Measurements from ENCODE around the gene ALG8.
"Not testable (repeated sequence)": the region's sequence is repeated elsewhere in the genome, so short reads cannot be mapped to it uniquely, and the experiment has no call there.

The ALG8 gene
- 23.4 to 56.7 (median 39.2) reads per million in 17 experiments for total RNA-seq

DNA sequence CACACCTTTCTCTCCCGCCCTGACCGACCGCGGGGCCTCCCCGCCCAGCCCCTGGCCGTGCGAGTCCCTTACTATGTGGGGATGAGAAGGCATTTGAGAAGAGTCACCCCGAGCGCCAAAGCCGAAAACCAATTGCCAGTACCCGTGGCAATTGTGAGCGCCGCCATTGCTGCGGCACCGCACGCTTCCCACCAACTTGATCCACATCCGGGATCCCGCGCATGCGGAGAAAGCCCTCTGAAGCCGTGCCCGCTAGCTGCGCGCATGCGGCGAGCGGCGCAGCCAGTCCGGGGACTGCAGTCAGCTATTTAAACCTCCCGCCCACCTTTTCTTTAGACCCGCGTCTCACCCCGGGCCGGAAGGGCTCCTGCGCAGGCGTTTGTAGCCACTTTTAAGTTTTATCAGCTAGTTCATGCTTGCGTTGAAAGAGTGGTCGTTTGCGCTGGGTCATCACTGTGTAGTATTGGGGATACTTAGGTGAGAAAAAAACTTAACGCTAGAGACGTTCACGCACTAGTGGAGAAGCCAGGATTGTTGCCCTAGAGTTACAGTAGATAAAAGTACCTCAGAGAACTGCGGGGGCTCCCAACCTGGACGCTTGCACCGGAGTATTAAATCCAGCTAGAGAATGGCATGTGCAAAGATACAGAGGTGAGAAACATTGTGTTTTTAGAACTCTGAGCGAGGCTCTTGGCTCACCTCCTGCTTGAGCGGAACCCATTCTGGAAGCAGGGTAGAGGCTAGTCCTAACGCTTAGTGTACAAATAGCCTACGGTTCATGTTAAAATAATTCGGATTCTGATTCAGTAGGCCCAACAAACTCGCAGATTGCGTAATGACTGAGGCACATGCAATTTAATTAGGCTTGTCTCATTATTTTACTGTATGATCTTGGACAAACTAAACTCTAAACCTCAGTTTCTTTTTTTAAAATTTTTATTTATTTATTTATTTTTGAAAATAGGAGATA lies at the start of gene ALG8:
Gene ALG8, minus strand, starts transcription at position 205 of the 970 bp plus-strand sequence. Its CDS starts 38 bp downstream, at position 167.
- DNase-seq: peak; percentile 97 to 99 (median 99)

DNA sequence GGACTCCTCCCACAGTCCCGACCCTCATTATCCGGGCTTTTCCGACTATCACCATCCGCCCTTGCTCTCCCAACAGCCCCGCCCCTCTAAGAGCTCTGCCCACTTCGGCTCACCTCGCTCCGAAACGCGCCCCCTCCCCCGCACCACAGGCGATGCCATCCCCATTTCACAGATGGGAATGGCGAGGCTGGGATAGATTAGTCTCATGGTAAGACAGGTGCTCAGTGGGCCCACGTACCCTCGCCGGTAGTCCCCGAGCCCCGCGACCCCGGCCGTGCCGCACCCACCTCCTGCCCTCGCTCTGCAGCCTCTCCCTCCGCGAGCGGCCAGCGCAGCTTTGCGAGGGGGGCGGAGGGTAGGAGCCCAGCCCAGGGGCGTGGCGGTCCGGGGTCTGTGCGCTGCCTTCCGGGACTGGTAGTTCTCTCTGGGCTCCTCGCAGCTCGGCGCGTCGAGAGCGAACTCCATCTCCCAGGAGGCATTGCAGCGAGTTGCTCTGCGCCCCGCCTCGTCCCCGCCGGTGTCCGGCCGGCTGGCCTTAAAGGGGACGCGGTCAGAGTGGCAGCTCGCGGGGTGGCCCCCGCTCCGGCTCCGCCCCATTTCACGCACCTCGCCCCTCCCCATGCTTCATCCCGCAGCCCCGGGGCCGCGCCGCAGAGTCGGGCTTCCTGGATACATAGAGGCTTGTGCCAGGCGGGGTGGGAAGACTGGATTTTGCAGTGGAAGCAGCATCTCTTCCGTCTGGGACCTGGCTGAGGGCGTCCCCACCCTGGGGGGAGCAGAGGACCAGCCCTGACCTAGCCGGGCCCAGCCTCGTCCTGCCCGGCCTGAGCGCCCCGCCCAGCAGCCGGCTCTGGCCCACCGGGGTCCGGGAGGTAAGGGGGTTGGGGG lies 49.1 kb upstream of the ALG8 start, which contains the start of the genes KCTD21 and USP35:
Gene KCTD21, minus strand, starts transcription at position 341 of the 888 bp plus-strand sequence. CDS start 14,072 bp downstream, outside the sequence.
Gene USP35, plus strand, starts transcription at position 634 of the 888 bp plus-strand sequence. CDS start 7,327 bp downstream, outside the sequence.
- peak; percentile 97 to 99 (median 99) for DNase-seq

DNA sequence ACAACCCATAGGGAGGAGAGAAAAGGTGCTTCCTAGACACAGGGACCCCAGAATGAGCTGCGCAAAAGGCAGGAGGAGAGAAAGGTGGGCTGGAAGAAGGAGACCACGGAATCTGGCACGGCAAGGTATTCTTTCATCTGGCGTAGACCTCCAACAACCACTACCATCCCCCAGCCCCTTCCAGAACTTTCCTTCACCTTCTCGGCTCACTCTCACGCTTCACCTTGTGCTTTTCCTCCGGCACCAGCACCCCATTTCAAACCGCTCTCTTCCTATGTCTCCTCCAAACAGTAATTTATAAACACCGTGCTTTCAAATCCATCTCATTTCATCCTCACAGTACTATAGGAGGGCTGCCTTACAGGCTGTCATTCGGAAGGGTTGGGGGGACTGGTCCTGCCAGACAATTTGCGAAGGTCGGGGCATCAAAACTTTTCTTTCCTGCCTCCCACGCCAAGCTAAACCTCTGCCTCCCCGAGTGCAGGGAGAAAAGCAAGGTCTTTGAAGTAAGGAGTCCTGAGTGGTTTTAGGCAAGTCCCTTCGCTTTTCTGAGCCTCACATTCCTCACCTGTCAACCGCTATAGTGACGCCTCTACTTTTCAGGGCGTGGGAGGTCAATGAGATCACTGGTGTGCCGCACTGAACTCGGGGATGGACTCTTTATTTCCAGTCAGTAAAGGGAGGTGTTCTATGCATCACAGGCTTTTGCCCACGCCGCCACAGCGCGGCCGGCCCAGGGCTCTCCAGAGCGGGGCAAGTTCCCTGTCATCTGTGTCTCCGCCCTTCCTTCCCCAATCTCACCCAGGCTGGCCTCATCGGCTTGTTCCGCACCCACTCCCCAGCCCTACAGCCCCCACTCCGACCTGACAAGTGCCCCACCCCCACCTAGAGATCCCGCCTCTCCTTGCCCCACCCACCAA lies 48.2 kb upstream of the ALG8 start:
- peak in 3 of 4 experiments; percentile 89 to 94 (median 93) for DNase-seq

DNA sequence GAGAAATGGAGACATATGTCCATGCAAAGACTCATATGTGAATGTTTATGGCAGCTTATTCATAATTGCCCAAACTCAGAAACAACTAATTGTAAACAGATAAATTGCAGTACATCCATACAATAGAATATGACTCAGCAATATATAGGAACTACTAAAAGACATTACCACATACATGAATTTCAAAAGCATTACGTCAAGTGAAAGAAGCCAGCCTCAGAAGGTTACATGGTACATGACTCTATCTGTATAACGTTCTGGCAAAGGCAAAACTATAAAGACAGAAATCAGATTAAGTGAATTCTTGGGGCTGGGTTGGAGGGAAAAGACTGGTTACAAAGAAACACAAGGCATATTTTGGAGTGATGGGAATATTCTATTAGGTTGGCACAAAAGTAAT lies 41.8 kb upstream of the ALG8 start:
- peak in 3 of 4 experiments; percentile 38 to 71 (median 63) for DNase-seq

DNA sequence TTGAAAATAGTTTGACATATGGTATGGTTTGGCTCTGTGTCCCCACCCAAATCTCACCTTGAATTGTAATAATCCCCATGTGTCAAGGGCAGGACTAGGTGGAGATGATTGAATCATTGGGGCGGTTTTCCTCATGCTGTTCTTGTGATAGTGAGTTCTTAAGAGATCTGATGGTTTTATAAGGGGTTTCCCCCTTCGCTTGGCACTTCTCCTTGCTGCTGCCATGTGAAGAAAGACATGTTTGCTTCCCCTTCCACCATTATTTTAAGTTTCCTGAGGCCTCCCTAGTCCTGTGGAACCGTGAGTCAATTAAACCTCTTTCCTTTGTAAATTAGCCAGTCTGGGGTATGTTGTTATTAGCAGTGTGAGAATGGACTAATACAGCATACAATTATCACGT lies 41.3 kb upstream of the ALG8 start:
- DNase-seq: peak; percentile 25 to 63 (median 33)

DNA sequence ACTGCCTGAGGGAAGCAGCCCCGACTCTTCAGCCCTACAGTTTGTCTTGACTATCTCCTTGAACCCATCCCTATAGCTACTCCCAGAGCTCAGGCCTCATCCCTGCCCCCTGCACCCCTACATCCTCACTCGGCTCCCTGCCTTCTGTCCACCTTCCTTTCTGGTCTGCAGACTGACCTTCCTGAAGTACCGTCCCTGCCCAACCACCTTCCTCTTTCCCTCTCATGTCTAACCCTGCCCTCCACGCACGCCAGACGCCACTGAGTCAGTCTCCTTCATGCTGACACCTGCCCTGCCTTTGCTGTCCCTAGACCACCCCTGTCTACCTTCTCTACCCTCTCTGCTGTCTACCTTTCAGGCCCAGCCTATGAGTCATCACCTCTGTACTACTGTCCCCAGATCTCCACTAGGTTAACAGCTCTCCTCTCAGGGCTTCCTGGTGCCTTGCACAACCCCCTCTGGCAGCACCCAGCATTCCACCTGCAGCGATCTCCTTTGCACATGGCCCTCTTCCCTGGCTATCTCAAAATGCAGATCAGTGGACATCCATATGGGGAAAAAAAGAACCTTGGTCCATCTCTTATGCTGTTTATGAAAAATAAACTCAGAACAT lies 40.1 kb upstream of the ALG8 start:
- no peak for DNase-seq

DNA sequence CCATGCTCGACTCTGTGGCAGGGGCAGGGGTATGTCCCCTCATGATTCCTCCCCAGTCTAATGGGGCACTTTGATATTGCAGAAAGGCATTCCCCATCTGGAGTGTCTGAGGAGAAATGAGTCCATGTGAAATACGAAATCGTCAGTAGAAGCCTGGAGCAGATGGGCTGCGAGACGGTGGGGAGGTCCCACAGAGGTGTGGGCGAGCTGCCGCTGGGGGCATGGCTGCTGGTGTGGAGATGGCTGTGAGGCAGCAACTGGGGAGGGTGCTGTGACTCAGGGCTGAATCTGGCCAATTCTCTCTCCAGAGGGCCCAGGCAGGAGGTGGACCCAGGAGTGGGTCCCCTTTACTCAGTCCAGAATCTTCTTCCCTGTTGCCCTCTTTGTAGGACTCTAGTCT lies 37.8 kb upstream of the ALG8 start:
- DNase-seq: no peak

DNA sequence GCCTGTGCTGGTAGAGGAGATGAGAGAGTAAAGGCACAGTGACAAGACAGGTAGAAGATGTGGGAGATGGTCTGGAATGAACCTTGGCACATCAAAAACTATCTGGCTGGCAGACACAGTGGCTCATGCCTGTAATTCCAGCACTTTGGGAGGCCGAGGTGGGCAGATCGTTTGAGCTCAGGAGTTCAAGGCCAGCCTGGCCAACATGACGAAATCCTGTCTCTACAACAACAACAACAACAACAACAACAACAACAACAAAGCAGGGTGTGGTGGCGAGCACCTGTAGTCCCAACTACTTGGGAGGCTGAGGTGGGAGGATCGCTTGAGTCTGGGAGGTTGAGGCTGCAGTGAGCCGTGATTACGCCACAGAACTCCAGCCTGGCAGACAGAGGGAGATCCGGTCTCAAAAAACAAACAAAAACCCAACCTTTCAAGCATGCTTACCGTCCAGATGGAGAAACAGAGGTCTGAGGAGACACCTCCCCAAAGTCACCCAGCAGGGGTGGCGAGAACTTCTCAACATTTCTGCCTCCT lies 37.2 kb upstream of the ALG8 start:
- no peak for DNase-seq

DNA sequence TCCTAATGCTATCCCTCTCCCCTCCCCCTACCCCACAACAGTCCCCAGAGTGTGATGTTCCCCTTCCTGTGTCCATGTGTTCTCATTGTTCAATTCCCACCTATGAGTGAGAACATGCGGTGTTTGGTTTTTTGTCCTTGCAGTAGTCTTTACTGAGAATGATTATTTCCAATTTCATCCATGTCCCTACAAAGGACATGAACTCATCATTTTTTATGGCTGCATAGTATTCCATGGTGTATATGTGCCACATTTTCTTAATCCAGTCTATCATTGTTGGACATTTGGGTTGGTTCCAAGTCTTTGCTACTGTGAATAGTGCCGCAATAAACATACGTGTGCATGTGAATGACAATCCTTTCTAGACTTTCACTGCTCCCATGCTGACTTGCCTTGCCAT lies 36.4 kb upstream of the ALG8 start:
- DNase-seq: not testable (repeated sequence)

DNA sequence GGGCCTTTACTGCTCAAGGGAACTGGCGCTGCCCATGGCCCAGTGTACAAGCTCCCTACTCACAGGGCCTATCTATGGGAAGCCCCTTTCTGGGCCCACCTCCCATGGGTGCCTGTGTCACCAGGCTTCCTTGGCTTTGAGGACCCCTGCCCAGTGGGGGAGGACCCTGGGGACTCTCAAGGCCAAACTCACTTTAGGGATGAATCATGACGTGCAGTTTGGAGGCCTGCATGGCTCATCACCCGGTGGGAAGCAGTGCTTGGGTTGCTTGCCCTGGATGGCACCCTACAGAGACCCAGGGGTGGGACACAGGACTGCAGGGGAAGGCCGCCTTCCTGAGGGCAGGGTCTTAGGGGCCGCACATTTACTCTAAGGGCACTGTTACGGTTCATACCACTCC lies 32.5 kb upstream of the ALG8 start:
- DNase-seq: no peak

DNA sequence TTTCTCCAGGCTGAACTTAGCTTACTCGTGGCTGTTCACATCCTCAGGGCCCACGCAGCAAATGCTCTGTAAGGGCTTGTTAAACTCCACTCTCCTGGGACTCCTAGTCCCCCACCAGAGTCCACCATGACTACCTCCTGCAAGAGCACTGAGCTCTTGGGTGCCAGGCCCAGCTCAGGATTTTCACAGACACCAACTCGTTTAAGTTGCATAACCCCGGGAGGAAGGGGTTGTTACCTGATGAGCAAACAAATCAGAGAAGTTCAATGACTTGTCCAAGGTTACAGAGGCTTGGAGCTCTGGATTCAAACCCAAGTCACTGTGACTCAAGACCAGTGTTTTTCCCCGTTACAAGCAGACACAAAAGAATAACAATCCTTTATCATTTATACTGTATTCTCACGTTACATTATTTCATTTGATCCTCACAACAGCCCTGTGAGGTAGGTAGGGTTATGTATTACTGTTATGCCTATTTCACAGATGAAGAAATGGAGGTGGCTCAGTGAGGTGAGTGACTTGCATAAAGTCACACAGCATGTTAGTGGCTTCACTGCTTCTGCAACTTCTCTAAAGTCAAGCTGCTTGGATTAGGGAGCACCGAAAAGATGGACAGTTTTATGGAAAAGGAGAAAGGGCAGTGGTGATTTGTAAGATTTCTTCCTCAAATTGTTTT lies 31.6 kb upstream of the ALG8 start:
- no peak for DNase-seq

DNA sequence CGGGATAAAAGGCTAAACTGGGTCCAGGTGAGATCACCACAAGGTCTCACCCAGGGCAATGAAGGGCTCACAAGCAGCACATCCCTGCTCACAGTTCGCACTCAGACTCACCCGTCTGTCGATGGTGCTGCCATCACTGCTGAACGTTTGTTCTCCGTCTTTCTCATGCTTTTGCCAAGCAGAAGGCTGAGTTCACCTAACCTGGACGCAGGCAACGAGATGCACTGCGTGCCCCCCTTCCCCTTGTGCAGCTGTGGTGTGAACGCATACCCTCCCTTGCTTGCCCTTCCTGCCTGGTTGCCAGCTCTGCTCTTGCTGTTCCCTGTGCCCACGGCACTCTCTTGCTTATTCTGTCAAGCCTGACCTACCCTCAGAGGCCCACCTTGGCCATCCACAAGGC lies 31.0 kb upstream of the ALG8 start:
- DNase-seq: no peak

DNA sequence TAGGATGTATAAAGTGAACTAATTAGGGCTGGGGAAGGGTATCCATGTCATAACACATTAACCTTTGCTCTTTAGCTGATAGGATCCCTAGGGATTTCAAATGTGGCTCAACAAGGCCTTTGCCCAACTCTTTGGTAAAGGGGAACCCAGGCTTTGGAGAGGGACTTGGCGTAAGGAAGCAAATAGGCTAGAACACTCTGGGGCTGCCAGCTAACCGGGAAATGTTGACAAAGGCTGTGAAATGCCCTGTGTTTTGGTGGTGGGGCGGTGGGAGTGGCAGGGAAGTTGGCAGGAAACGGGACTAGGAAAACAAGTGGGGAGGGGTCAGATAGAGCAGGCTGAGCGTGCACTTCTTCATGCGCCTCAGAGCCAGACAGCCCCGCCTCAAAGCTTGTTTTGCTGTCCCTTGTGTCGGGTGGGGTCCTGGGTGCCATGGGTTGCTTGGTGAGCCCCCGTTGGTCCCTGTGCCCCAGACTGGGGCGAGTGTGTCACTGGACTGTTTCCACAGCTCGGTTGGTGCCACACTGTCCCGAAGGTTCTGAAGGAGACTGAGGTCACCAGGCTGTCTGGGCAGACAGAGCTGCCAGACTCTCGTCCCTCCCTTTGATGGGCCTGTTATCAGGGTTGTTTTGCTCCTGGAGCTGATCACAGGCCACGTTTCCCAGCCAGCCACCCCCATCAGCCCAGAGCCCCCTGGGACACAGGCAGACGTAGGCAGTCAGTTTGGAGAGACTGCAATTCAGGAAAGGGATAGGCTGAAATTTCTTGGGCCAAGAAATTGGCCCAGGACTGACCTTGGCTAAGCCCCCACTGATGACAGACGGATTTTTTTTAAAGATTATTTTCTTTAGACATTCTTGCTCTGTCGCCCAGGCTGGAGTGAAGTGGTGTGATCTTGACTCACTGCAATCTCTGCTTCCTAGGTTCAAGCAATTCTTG lies 29.4 kb upstream of the ALG8 start:
- DNase-seq: no peak

DNA sequence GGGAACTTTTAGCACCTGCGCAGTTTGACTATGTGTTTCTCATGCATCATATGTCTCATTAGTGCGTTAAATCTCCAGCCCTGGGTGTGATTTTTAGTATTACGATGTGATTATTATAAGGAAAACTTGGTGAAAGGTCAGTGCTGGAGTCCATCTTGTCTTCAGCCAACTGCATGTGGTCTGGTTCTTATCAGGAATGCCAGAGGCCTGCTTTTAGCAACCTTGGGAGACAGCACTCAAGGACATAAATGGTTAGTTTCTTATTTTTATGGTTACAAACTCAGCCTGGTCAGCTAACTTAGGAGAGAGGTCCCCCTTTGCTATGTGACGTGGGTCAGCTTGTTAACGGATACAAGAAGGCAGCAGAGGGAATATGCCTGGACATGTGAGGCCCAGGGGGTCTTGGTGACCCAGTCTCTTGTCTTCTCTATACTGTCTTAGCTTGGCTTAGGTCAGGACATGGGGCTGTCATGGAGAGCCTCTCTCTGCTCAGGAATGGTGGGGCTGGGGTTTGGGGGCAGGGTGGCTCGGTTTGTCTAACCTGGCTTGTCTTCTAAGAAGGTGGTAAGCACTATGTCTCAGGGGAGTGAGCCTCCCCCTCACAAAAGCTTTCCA lies 27.5 kb upstream of the ALG8 start:
- DNase-seq: no peak

DNA sequence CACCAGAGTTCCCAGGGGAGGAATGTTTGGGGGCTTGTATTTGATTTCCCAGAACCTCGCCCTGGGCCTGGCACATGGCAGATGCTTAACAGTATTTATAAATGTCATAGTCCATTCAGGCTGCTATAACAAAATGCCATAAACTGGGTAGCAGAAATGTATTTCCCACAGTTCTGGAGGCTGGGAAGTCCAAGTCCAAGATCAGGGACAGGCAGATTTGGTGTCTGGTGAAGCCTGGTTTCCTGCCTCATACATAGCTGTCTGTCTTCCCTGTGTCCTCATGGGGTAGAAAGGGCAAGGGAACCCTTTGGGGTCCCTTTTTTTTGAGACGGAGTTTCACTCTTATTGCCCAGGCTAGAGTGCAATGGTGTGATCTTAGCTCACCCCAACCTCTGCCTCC lies 25.0 kb upstream of the ALG8 start:
- no peak for DNase-seq

DNA sequence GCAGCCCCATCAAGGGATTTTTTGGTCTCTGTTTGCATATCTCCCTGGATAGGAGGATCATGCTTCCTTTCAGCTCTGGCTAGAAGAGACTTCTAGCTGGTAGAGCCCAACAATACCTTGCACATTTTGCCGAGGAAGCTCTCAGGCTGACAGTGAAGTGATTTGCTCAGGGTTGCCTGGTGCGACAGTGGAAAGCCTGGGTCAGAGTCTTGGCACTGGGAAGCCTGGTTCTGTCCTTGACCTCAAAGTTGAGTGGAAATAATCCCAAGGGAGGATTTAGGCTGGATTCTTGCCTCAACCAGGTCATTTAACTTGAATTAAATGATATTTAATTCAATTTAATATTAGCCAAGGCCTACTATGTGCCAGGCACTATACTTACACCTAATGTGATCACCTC lies 24.4 kb upstream of the ALG8 start:
- no peak for DNase-seq

DNA sequence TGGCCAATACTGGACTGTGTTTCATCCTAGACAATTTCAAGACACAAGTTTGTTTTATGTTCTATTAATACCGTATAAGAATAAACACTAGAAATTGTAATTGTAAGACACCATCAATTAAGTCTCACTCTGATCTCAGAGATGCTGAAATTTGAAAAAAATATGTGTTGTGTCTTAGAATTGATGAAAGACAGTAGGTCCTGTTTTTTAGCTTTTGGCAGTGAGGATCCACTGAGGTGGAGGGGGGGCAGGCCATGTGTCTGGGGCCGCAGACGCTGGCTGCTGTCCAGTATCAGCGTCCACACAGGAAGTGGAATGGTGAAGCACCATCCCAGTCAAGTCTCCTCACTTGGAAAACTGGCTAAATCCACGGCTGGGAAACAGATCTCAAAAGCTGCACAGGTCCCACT lies 22.5 kb upstream of the ALG8 start:
- no peak for DNase-seq

DNA sequence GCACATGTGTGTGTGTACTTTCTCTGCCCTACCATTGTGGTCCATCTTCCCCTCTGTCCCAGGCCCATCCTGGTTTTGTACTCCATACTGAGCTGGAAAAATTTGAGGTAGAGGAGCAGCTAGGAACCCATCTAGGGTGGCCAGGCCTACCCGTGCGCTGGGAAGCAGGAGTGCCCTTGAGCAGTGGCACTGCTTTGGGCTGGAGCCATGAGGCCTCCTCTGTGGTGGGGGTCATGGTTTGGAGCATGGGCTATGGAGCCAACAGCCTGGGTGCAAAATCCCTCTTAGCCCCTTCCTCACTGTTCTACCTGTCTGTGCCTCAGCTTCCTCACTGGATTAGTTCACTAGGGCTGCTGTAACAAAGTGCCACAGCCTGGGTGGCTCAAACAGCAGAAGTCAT lies 21.9 kb upstream of the ALG8 start:
- no peak for DNase-seq

DNA sequence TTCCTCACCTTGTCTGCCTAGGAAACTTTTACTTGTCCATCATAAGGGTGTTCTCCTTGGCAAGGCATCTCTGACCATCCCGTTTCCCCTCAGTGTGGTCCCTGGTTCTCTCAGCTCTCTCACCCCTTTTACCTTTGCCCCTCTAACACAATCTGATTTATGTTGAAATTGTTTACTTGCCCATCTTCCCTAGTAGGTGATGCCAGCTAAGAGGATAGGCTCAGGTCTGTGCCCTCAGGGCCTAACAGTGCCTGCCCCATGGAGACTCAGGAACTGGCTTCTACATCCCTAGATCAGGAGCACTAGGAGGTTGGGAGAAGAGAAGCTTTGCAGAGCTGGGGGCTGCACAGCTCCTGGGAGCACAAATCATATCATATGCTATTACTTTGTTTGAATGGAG lies 21.1 kb upstream of the ALG8 start:
- DNase-seq: no peak
